Small intestine (tissue), 7 donors: ENCODE results near the gene SUFU. TPM values are rescaled to one million over a fixed set of nuclear protein-coding genes. Genes with fewer than 3 reads are reported as not detected.
"Not testable (repeated sequence)": the region's sequence is repeated elsewhere in the genome, so short reads cannot be mapped to it uniquely, and the experiment has no call there.

Source experiments
- DNase-seq, 2 donors: peaks; one replicate each; pipeline versions ENCODE4 v3.0.0 to v3.0.0-alpha.2; 2013
- FAIRE-seq: peaks from 2 replicates; lab custom pipeline; 2012; peaks lifted over from hg19 to GRCh38; lab: Jason Lieb, UNC
- H3K27ac ChIP-seq, 3 donors: one replicate each; pipeline ENCODE4 v1.5.1; 2013; ENCODE audit warnings: low read length in 2 of 3, mild to moderate bottlenecking in 2 of 3, control low read depth in 1 of 3, inconsistent platforms in 1 of 3, low read depth in 1 of 3, moderate library complexity in 1 of 3
- H3K27me3 ChIP-seq, 3 donors: one replicate each; pipeline ENCODE4 v1.6.1; 2013; ENCODE audit warnings: low read length in 3 of 3, inconsistent platforms in 1 of 3; ENCODE audit not compliant: control insufficient read depth in 3 of 3, insufficient read depth in 3 of 3
- H3K36me3 ChIP-seq, 3 donors: one replicate each; pipeline ENCODE4 v1.6.1; 2013; ENCODE audit warnings: low read length in 3 of 3, inconsistent platforms in 1 of 3, low read depth in 1 of 3, mild to moderate bottlenecking in 1 of 3, moderate library complexity in 1 of 3; ENCODE audit not compliant: control insufficient read depth in 3 of 3, insufficient read depth in 2 of 3
- H3K4me1 ChIP-seq, 3 donors: one replicate each; pipeline ENCODE4 v1.6.1; 2013; ENCODE audit warnings: low read length in 2 of 3, inconsistent platforms in 1 of 3, low read depth in 1 of 3, mild to moderate bottlenecking in 1 of 3, moderate library complexity in 1 of 3; ENCODE audit not compliant: control insufficient read depth in 3 of 3, insufficient read depth in 2 of 3
- H3K4me3 ChIP-seq, 3 donors: one replicate each; pipeline ENCODE4 v1.5.1; 2013; ENCODE audit warnings: low read length in 3 of 3, control low read depth in 1 of 3, inconsistent platforms in 1 of 3, low read depth in 1 of 3, mild to moderate bottlenecking in 1 of 3, moderate library complexity in 1 of 3
- H3K9me3 ChIP-seq, 2 donors: one replicate each; pipeline ENCODE4 v1.6.1; 2013; ENCODE audit warnings: low read depth in 1 of 2, low read length in 1 of 2; ENCODE audit not compliant: control insufficient read depth in 2 of 2, insufficient read depth in 1 of 2
- WGBS, 3 donors: extraction: QIAGEN DNeasy Blood & Tissue Kit; methylation state at CpG; one replicate each; pipeline ENCODE4 v1.1.7; 2013; 5-methylcytosine and 5-hydroxymethylcytosine counted together
- polyA plus RNA-seq, 4 donors: library from polyadenylated mRNA; stranded (reverse) in 3 of 4; unstranded in 1 of 4; fragments of 200-250 nt in 3 of 4; fragments of 120-200 nt in 1 of 4; gene quantifications; one replicate each; pipeline versions ENCODE4 v1.2.1 to v1.2.3, GENCODE V29; 2013
- donor health status: healthy with polysubstance abuse.
- donor health status: control.
- donor health status: control.
- donor health status: Bipolar disorder and iron deficiency.
- donor health status: healthy.

SUFU gene
- polyA plus RNA-seq, 4 donors = 2.2 to 15.0 (median 4.0) TPM

GRCh38 chr10:102657984-102658724 lies 154.4 kb downstream of the SUFU start:
- H3K27me3 ChIP-seq = no peaks in the 10 kb centered on the region
- peaks cover 8 to 25% (median 20%) of the 10 kb centered on the region in 3 donors for H3K4me1 ChIP-seq
- no peaks in the 10 kb centered on the region for H3K9me3 ChIP-seq
- H3K27ac ChIP-seq = peak overlapping the region in 2 of 3 donors; percentile 28 to 91
- no peak overlapping the region for H3K4me3 ChIP-seq
- peaks cover 18 to 65% (median 23%) of the 10 kb centered on the region in 3 donors for H3K36me3 ChIP-seq
- WGBS, 3 donors = 9 to 36% (median 20%) methylated on average over 13 of the region's 13 CpGs
- DNase-seq (peak; percentile 37 to 70), FAIRE-seq (no peak)

- peaks cover 18 to 59% (median 23%) of the 10 kb centered on the region in 3 donors for H3K36me3 ChIP-seq
Observed at GRCh38 chr10:102658802-102659201, 155.0 kb downstream of the SUFU start.

GRCh38 chr10:102660888-102661657 lies 157.3 kb downstream of the SUFU start:
- Histone ChIP-seq H3K9me3 (no peaks in the 10 kb centered on the region), H3K36me3 (peaks cover 9 to 39% (median 12%) of the 10 kb centered on the region in 3 donors), H3K4me1 (peaks cover 6 to 29% (median 19%) of the 10 kb centered on the region in 3 donors), H3K4me3 (no peak overlapping the region), H3K27me3 (no peaks in the 10 kb centered on the region), H3K27ac (peak overlapping the region; percentile 16 to 80 (median 42))
- 1 to 4% (median 3%) methylated on average over 18 to 22 of the region's 22 CpGs for WGBS, 3 donors
- FAIRE-seq = no peak
- peak; percentile 60 to 76 for DNase-seq

More at GRCh38 chr10:102658802-102659201, 155.0 kb downstream of the SUFU start:
- peaks cover 3 to 25% (median 19%) of the 10 kb centered on the region in 3 donors for H3K4me1 ChIP-seq
- DNase-seq (no peak), FAIRE-seq (no peak)
- 33 to 67% (median 41%) methylated on average over 5 of the region's 5 CpGs for WGBS, 3 donors
- H3K4me3 ChIP-seq = no peak overlapping the region
- peak overlapping the region in 2 of 3 donors; percentile 28 to 91 for H3K27ac ChIP-seq
- no peaks in the 10 kb centered on the region for H3K27me3 ChIP-seq
- H3K9me3 ChIP-seq = no peaks in the 10 kb centered on the region

GRCh38 chr10:102661658-102662028 lies 157.9 kb downstream of the SUFU start:
- Histone ChIP-seq H3K27me3 (no peaks in the 10 kb centered on the region), H3K27ac (peak overlapping the region in 2 of 3 donors; percentile 42 to 80), H3K4me1 (peaks cover 6 to 33% (median 19%) of the 10 kb centered on the region in 3 donors), H3K9me3 (no peaks in the 10 kb centered on the region), H3K4me3 (no peak overlapping the region), H3K36me3 (peaks cover 9 to 33% (median 11%) of the 10 kb centered on the region in 3 donors)
- WGBS, 3 donors = 31 to 40% (median 31%) methylated on average over 4 to 6 of the region's 6 CpGs
- DNase-seq (no peak), FAIRE-seq (no peak)

GRCh38 chr10:102665904-102666509 lies 162.2 kb downstream of the SUFU start:
- peak; percentile 74 to 91 for DNase-seq
- Histone ChIP-seq H3K27me3 (no peaks in the 10 kb centered on the region), H3K27ac (peak overlapping the region in 1 of 3 donors; percentile 51), H3K36me3 (peaks cover 0 to 2% (median 0%) of the 10 kb centered on the region in 3 donors), H3K4me1 (peaks cover 5 to 34% (median 7%) of the 10 kb centered on the region in 3 donors), H3K9me3 (no peaks in the 10 kb centered on the region), H3K4me3 (no peak overlapping the region)
- 15 to 57% (median 38%) methylated on average over 9 of the region's 9 CpGs for WGBS, 3 donors
- FAIRE-seq = no peak

- not testable (repeated sequence) for H3K27ac ChIP-seq, FAIRE-seq, H3K4me3 ChIP-seq, H3K36me3 ChIP-seq, DNase-seq, H3K9me3 ChIP-seq, H3K27me3 ChIP-seq
- WGBS, 3 donors = 63 to 77% (median 69%) methylated on average over 4 of the region's 4 CpGs
- peaks cover 5 to 25% (median 7%) of the 10 kb centered on the region in 3 donors for H3K4me1 ChIP-seq
Observed at GRCh38 chr10:102667411-102667810, 163.6 kb downstream of the SUFU start.

GRCh38 chr10:102668326-102669107 lies 164.7 kb downstream of the SUFU start:
- WGBS, 3 donors = 74 to 83% (median 82%) methylated on average over 10 of the region's 10 CpGs
- no peaks in the 10 kb centered on the region for H3K9me3 ChIP-seq
- H3K27me3 ChIP-seq = no peaks in the 10 kb centered on the region
- no peak for FAIRE-seq
- no peak for DNase-seq
- no peak overlapping the region for H3K4me3 ChIP-seq
- H3K36me3 ChIP-seq = peaks cover 0 to 2% (median 0%) of the 10 kb centered on the region in 3 donors
- H3K27ac ChIP-seq = peak overlapping the region in 1 of 3 donors; percentile 45
- peaks cover 5 to 25% (median 7%) of the 10 kb centered on the region in 3 donors for H3K4me1 ChIP-seq
